Astrocyte (in vitro differentiated cells and primary cell): ENCODE results near the gene ANKS1A. TPM values are rescaled to one million over a fixed set of nuclear protein-coding genes. Genes with fewer than 3 reads are reported as not detected.
A peak's percentile ranks its signal among the peaks of the same experiment; 100 is the strongest.

Experiments used
- DNase-seq: peaks from one replicate; pipeline ENCODE4 v3.0.0-alpha.2; 2010; ENCODE audit warnings: low read depth
- FAIRE-seq: peaks from 2 replicates; lab custom pipeline; 2011; peaks lifted over from hg19 to GRCh38; lab: Jason Lieb, UNC
- H2AFZ ChIP-seq: 2 replicates; pipeline ENCODE4 v1.6.0; 2012; ENCODE audit warnings: low read depth, low read length, inconsistent platforms
- H3K27ac ChIP-seq: 2 replicates; pipeline ENCODE4 v1.5.1; 2011; ENCODE audit warnings: low read depth, low read length, inconsistent platforms
- H3K27me3 ChIP-seq: 2 replicates; pipeline ENCODE4 v1.6.0; 2011; ENCODE audit warnings: low read length, inconsistent platforms; ENCODE audit not compliant: insufficient read depth
- H3K36me3 ChIP-seq: 2 replicates; pipeline ENCODE4 v1.5.1; 2011; ENCODE audit warnings: low read length, inconsistent platforms; ENCODE audit not compliant: insufficient read depth
- H3K4me1 ChIP-seq: 2 replicates; pipeline ENCODE4 v1.5.1; 2011; ENCODE audit warnings: low read length, inconsistent platforms; ENCODE audit not compliant: insufficient read depth
- H3K4me2 ChIP-seq: 2 replicates; pipeline ENCODE4 v1.6.0; 2012; ENCODE audit warnings: low read length, inconsistent platforms
- H3K4me3 ChIP-seq: 2 replicates; pipeline ENCODE4 v1.5.1; 2011; ENCODE audit warnings: low read depth, mild to moderate bottlenecking, low read length, inconsistent platforms; ENCODE audit not compliant: insufficient read depth
- H3K79me2 ChIP-seq: 2 replicates; pipeline ENCODE4 v1.6.0; 2012; ENCODE audit warnings: mild to moderate bottlenecking, low read length, inconsistent platforms; ENCODE audit not compliant: insufficient read depth
- H3K9ac ChIP-seq: 2 replicates; pipeline ENCODE4 v1.6.0; 2012; ENCODE audit warnings: mild to moderate bottlenecking, low read length, inconsistent platforms
- H3K9me3 ChIP-seq: 2 replicates; pipeline ENCODE4 v1.5.1; 2012; ENCODE audit warnings: low read depth, mild to moderate bottlenecking, low read length, inconsistent platforms; ENCODE audit not compliant: insufficient read depth
- H4K20me1 ChIP-seq: 2 replicates; pipeline ENCODE4 v1.6.0; 2012; ENCODE audit warnings: low read length, inconsistent platforms; ENCODE audit not compliant: insufficient read depth
- H3K27ac Mint-ChIP-seq: one replicate; pipeline ENCODE4 v1.8.0; 2021; ENCODE audit warnings: mild to moderate bottlenecking, mixed read lengths; ENCODE audit not compliant: unreplicated experiment
- H3K27me3 Mint-ChIP-seq: one replicate; pipeline ENCODE4 v1.8.0; 2021; ENCODE audit warnings: low read depth, mixed read lengths; ENCODE audit not compliant: unreplicated experiment
- H3K36me3 Mint-ChIP-seq: one replicate; pipeline ENCODE4 v1.8.0; 2021; ENCODE audit warnings: low read depth, mixed read lengths; ENCODE audit not compliant: unreplicated experiment
- H3K4me1 Mint-ChIP-seq: one replicate; pipeline ENCODE4 v1.8.0; 2021; ENCODE audit warnings: low read depth, mixed read lengths; ENCODE audit not compliant: unreplicated experiment
- H3K4me3 Mint-ChIP-seq: one replicate; pipeline ENCODE4 v1.8.0; 2021; ENCODE audit warnings: mild to moderate bottlenecking, moderate library complexity, mixed read lengths; ENCODE audit not compliant: unreplicated experiment
- H3K9me3 Mint-ChIP-seq: one replicate; pipeline ENCODE4 v1.8.0; 2021; ENCODE audit warnings: mild to moderate bottlenecking, mixed read lengths; ENCODE audit not compliant: unreplicated experiment
- CTCF ChIP-seq: IDR thresholded peaks from 2 replicates; pipeline ENCODE4 v1.5.1; 2011; ENCODE audit warnings: low read depth, mild to moderate bottlenecking, inconsistent platforms, low read length, moderate library complexity; ENCODE audit not compliant: insufficient read depth
- EZH2 ChIP-seq: IDR thresholded peaks from 2 replicates; pipeline ENCODE4 v1.6.1; 2012; ENCODE audit warnings: mild to moderate bottlenecking, low read length, inconsistent platforms; ENCODE audit not compliant: insufficient read depth
- total RNA-seq: library from RNA; stranded (reverse); gene quantifications from 2 replicates; pipeline ENCODE4 v1.2.1, GENCODE V29; 2021

Gene ANKS1A
- total RNA-seq, 1 donor from 2014 or later = 18.0 TPM

- no peaks in the 10 kb centered on the region for H3K27me3 ChIP-seq
- H3K27ac ChIP-seq = no peak overlapping the region
- H3K9ac ChIP-seq = no peak overlapping the region
- peaks cover 15% of the 10 kb centered on the region for H3K4me1 ChIP-seq
- H3K79me2 ChIP-seq = no peaks in the 10 kb centered on the region
- no peak overlapping the region for H3K4me3 Mint-ChIP-seq
- DNase-seq (no peak), FAIRE-seq (no peak)
- TF ChIP-seq EZH2 (no peak), CTCF (no peak)
- H3K27ac Mint-ChIP-seq = no peak overlapping the region
- no peaks in the 10 kb centered on the region for H3K9me3 ChIP-seq
- H3K36me3 Mint-ChIP-seq = peaks cover 17% of the 10 kb centered on the region
- H3K36me3 ChIP-seq = no peaks in the 10 kb centered on the region
- no peak overlapping the region for H3K4me2 ChIP-seq
- H3K4me1 Mint-ChIP-seq = peaks cover 2% of the 10 kb centered on the region
- H3K27me3 Mint-ChIP-seq = no peaks in the 10 kb centered on the region
- H4K20me1 ChIP-seq = no peaks in the 10 kb centered on the region
- no peaks in the 10 kb centered on the region for H3K9me3 Mint-ChIP-seq
- no peak overlapping the region for H3K4me3 ChIP-seq
- no peak overlapping the region for H2AFZ ChIP-seq
Measured at GRCh38 chr6:35055891-35056290, 166.8 kb downstream of the ANKS1A start.

GRCh38 chr6:35056952-35057351 lies 167.9 kb downstream of the ANKS1A start:
- no peaks in the 10 kb centered on the region for H3K79me2 ChIP-seq
- H3K9ac ChIP-seq = no peak overlapping the region
- no peak for FAIRE-seq
- Mint-ChIP-seq H3K9me3 (no peaks in the 10 kb centered on the region), H3K27ac (no peak overlapping the region), H3K4me3 (no peak overlapping the region), H3K27me3 (no peaks in the 10 kb centered on the region), H3K4me1 (peaks cover 2% of the 10 kb centered on the region), H3K36me3 (peaks cover 21% of the 10 kb centered on the region)
- no peaks in the 10 kb centered on the region for H3K36me3 ChIP-seq
- H4K20me1 ChIP-seq = no peaks in the 10 kb centered on the region
- H3K4me2 ChIP-seq = no peak overlapping the region
- peaks cover 26% of the 10 kb centered on the region for H3K4me1 ChIP-seq
- no peak overlapping the region for H3K4me3 ChIP-seq
- H3K9me3 ChIP-seq = no peaks in the 10 kb centered on the region
- no peak for TF ChIP-seq CTCF
- TF ChIP-seq EZH2 = no peak
- H3K27me3 ChIP-seq = no peaks in the 10 kb centered on the region
- no peak for DNase-seq
- no peak overlapping the region for H2AFZ ChIP-seq
- no peak overlapping the region for H3K27ac ChIP-seq

- Histone ChIP-seq H3K27ac (no peak overlapping the region), H3K9me3 (no peaks in the 10 kb centered on the region), H3K27me3 (no peaks in the 10 kb centered on the region), H2AFZ (peak overlapping the region; percentile 2), H4K20me1 (no peaks in the 10 kb centered on the region), H3K4me2 (peak overlapping the region; percentile 40), H3K9ac (no peak overlapping the region), H3K79me2 (no peaks in the 10 kb centered on the region), H3K4me3 (no peak overlapping the region), H3K4me1 (peaks cover 27% of the 10 kb centered on the region), H3K36me3 (no peaks in the 10 kb centered on the region)
- Mint-ChIP-seq H3K36me3 (peaks cover 25% of the 10 kb centered on the region), H3K27me3 (no peaks in the 10 kb centered on the region), H3K4me3 (peak overlapping the region; percentile 57), H3K4me1 (peaks cover 2% of the 10 kb centered on the region), H3K9me3 (no peaks in the 10 kb centered on the region), H3K27ac (no peak overlapping the region)
- FAIRE-seq (no peak), DNase-seq (peak; percentile 41)
- TF ChIP-seq CTCF (no peak), EZH2 (no peak)
Measured at GRCh38 chr6:35057449-35058357, 168.6 kb downstream of the ANKS1A start.
